ENCODE data around the gene OLFM3.

Gene OLFM3

GRCh38 chr1:101945884-101946283 lies 50.8 kb downstream of the OLFM3 start:
- no peak for DNase-seq

GRCh38 chr1:101943237-101943636 lies 53.5 kb downstream of the OLFM3 start:
- DNase-seq: no peak

- DNase-seq: no peak
Measured at GRCh38 chr1:101942516-101943193, 54.1 kb downstream of the OLFM3 start.

- DNase-seq: no peak
Measured at GRCh38 chr1:101938681-101939080, 58.0 kb downstream of the OLFM3 start.

- no peak for DNase-seq
Measured at GRCh38 chr1:101929343-101929742, 67.4 kb downstream of the OLFM3 start.

GRCh38 chr1:101928829-101929228 lies 67.9 kb downstream of the OLFM3 start:
- no peak for DNase-seq

GRCh38 chr1:101924700-101925099 lies 72.0 kb downstream of the OLFM3 start:
- DNase-seq: no peak

- DNase-seq: no peak
Measured at GRCh38 chr1:101920577-101920976, 76.1 kb downstream of the OLFM3 start.

GRCh38 chr1:101918277-101918676 lies 78.4 kb downstream of the OLFM3 start:
- no peak for DNase-seq

GRCh38 chr1:101915597-101915996 lies 81.1 kb downstream of the OLFM3 start:
- no peak for DNase-seq

GRCh38 chr1:101914473-101915242 lies 82.1 kb downstream of the OLFM3 start:
- no peak for DNase-seq

GRCh38 chr1:101911894-101912293 lies 84.8 kb downstream of the OLFM3 start:
- no peak for DNase-seq

GRCh38 chr1:101908980-101909379 lies 87.7 kb downstream of the OLFM3 start:
- DNase-seq: no peak

GRCh38 chr1:101907264-101907663 lies 89.5 kb downstream of the OLFM3 start:
- DNase-seq: no peak

- DNase-seq: no peak
Measured at GRCh38 chr1:101905283-101905835, 91.4 kb downstream of the OLFM3 start.

- peak in 1 of 56 donors; percentile 21 for DNase-seq
Measured at GRCh38 chr1:101902199-101902598, 94.5 kb downstream of the OLFM3 start.

GRCh38 chr1:101898137-101898536 lies 98.6 kb downstream of the OLFM3 start:
- no peak for DNase-seq

GRCh38 chr1:101884621-101885020 lies 112.1 kb downstream of the OLFM3 start:
- DNase-seq: no peak

GRCh38 chr1:101875891-101876290 lies 120.8 kb downstream of the OLFM3 start:
- DNase-seq: no peak

- DNase-seq: no peak
Measured at GRCh38 chr1:101873672-101874071, 123.1 kb downstream of the OLFM3 start.

GRCh38 chr1:101859941-101860340 lies 136.8 kb downstream of the OLFM3 start:
- DNase-seq: no peak

- DNase-seq: peak in 13 of 56 donors; percentile 2 to 39 (median 10)
Measured at GRCh38 chr1:101854271-101854670, 142.5 kb downstream of the OLFM3 start.

GRCh38 chr1:101852936-101853335 lies 143.8 kb downstream of the OLFM3 start:
- DNase-seq: no peak
